Dermis microvascular lymphatic vessel endothelial cell (primary cell): ENCODE measurements around the gene SMIM29. TPM values are rescaled to one million over a fixed set of nuclear protein-coding genes. Genes with fewer than 3 reads are reported as not detected.
"Not testable (repeated sequence)": the region's sequence is repeated elsewhere in the genome, so short reads cannot be mapped to it uniquely, and the experiment has no call there.

Source experiments
- DNase-seq, 2 donors: peaks; one replicate each; pipeline versions ENCODE4 v3.0.0 to v3.0.0-alpha.2; 2010; ENCODE audit warnings: low read depth in 2 of 2
- total RNA-seq: library from RNA; depleted of rRNA; stranded (reverse); fragments of >200 nt; gene quantifications from 2 replicates; pipeline ENCODE4 v1.2.1, GENCODE V29; 2014

The SMIM29 gene
- total RNA-seq, result 18.0 and 19.8 TPM in 2 replicates

DNA sequence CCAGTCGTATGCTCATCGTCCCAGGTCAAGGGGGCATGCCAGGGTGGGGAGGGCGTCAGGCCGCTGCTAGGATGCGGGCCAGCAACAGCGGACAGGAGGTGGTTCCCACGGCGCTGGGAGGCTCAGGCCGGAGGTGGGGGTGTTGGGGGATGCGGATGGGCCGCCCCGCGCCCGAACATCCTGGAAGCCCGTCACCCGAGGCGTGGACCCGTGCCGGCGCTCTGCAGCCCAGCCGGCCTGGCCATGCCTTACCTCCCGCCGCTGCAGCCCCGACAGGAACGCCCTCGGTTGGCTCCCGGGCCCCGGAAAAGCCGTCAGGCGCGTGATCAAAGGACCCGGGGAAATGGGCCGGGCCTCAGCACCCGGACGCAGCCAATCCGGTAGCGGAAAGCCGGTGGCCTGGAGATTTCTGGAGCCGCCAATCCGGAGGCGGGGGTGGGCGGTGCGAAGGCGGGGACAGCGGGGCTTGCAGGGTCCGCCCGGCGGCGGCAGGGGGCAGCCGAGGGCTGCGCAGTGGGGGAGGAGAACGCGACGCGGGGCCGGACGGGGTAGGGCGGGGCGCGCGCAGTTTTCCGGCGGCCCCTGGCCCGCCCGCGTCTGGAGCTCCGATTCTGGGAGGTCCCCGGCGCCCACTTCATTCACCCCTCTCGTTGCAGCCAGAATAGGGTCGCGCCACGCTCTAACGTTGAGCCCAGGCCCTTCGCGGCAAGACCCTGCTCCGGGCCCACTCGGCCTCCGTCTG is at the start of gene SMIM29:
TSS of gene SMIM29 (minus strand) at position 280 of the 742 bp plus-strand sequence. CDS start 1,215 bp downstream, outside the sequence.
- DNase-seq, result peak; percentile 71 to 93

DNA sequence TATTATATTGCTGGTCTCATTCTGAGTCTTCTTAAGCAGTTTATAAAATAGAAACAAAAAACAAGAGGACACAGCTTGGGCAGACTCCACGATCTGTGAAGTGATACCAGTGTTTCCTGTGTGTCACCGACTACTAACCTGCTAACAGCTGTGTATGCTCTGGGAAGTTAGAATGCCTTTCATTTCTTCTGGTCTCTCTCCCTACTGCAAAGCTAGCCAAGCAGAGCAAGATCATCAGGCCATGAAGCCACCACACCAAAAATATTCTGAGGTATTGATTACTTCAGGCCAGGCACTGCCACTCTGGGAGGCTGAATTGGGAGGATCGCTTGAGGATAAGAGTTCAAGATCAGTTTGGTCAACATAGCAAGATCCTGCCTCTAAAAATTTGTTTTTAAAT is 46.9 kb upstream of the SMIM29 start:
- DNase-seq, result peak in 1 of 2 donors; percentile 42

DNA sequence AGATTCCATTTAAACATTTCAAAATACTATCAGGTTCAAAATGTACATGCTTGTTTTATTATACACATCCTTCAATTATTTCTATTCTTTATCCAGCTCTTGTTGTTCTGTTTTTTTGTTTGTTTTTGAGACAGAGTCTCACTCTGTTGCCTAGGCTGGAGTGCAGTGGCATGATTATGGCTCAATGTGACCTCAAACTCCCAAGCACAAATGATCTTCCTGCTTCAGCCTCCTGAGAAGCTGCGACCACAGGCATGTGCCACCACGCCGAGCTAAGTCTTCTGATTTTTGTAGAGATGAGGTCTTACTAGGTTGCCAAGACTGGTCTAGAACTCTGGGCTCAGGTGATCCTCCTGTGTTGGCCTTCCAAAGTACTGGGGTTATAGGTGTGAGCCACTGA is 44.1 kb upstream of the SMIM29 start:
- DNase-seq, result no peak

DNA sequence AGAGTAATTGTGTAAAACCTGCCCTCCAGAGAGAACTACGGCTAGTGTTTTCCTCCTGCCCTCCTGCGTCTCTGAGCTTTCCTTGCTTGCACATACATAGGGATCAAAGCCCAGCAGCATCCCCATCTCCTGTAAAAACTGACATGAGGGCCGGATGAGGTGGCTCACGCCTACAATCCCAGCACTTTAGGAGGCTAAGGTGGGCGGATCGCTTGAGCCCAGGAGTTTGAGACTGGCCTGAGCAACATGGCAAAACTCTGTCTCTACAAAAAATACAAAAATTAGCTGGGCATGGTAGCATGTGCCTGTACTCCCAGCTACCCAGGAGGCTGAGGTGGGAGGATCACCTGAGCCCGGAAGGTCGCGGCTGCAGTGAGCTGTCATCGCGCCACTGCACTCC is 40.3 kb upstream of the SMIM29 start:
- DNase-seq, result no peak

DNA sequence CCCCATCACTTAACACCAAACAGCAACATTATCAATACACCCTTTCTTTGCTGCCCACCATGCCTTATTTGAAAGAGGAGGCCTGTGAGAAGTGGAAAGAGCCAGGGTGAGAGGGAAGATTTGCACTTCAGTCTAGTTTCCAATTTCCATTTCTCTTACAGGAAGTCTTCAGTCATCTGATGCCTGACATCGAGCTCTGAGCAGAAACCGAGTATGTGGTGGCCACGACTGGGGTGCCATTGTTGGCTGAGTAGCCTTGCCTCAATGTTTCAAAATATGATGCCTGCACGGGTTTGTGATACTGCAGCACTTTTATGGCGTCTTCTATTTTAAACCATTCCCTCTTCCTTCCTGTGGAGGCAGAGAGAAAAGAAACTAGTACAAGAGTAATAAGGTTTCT is 39.8 kb upstream of the SMIM29 start:
- no peak for DNase-seq

DNA sequence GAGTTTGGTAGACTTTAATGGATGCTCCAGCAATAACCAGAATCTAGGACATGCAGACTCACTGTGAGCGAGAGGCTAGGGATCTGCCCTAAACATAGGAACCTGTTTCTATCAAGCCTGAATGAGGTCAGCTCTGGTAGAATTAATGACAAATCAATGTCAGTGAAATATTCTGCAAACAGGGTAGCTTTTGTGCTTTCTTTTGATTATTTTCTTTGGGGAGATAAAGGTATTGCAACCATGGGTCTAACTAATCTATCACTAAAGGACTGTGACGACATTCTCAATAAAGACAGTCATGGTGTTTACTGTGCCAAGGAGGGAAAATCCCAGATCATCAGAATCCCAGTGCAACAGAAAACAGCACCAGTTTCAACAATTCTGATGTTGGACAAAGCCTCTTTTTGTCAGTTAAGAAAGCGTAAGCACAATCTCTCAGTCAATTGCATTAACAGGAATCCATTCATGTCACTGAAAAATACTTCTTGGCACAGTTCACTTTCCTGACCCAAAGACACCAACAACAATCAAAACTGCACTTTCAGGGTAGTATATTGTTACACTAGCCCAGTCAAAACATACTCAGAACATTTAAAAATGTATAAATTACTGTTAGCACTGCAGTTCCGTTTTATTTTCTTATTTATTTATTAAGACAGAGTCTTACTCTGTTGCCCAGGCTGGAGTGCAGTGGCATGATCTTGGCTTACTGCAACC is 36.8 kb upstream of the SMIM29 start:
- DNase-seq, result no peak

DNA sequence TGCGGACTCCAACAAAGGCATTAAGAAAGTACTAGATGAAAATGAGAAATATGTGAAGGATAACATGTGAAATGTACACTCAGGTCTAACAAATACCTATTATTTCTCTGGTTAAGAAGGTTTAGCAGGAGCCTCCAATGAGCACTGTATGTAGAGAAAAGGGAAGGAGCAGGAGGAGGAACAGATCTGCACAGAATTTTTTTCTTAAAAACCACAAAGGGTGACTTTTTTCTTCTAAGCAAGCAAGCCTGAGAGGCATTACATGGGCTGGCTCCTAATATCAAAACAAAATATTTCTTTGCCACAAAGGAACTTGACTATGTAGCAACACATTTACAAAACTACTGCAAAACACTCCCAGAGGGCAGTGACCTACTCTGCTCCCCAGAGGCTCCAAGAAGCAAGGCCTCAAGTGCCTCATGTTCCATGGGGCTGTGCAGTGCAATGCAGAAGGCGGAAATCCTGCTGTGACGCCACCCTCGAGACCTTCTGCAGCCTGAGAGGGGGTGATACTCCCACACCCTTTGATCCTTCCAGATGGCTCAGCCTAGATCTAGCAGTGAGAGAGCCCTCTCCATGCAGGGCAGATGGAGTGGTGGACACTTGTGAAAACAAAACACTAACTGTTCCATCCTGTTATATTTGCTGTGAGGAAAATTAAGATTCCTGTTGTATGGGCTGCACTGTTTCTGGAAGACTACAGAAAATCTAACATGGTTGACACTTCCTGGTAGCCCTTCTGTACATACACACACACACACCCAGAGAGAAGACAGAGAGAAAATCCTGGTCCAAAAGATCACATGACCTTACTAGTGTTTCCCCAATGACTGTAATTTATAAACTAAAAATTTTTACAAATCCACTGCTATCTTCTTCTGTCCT is 36.0 kb upstream of the SMIM29 start:
- no peak for DNase-seq

DNA sequence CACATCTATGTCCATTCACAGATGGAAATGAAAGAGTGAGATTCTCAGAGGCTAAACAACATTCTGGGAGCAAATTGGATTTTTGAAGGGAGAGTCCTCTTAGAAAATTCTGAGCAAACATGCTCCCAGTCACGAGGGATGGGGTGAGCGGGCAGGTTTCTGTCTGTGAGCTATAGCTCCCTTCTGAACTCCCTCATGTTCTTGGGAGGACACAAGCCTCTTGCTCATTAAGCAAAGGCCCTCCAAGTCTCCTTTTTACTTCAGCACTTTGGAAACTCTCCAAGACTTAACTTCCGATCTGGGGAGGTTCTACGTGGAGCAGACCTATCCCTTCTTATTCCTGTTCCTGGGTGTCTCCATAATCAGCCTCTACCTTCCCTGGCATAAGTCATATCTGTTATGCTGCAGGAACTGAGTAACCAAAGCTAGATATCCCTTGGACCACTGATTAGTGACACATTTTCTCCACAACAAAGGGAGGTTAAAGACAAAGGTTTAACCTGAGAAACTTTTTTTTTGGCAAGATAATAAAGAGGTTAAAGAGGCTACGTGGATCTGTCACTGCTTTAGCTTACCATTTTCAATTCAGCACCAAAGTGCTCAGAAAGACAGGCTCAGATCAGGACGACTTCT is 33.0 kb upstream of the SMIM29 start:
- DNase-seq, result no peak

DNA sequence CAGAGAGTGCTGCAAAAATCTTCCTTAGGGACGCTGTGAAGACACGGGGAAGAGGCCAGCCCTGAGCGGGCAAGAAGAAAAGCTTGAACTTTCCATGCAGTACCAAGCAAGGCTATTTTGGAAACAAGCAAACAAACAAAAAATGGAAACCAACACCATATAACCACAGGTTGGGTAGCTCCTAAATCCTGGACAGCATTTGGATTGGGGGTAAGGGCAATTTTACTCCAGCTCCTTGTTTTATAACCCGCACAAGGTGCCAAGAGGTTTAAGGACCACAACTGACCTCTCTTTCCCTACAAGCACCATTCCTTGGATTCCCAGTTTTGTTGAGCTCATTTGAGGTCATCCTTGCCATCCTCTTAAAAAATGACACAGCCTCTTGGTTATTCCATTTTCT is 31.4 kb upstream of the SMIM29 start:
- DNase-seq, result no peak

DNA sequence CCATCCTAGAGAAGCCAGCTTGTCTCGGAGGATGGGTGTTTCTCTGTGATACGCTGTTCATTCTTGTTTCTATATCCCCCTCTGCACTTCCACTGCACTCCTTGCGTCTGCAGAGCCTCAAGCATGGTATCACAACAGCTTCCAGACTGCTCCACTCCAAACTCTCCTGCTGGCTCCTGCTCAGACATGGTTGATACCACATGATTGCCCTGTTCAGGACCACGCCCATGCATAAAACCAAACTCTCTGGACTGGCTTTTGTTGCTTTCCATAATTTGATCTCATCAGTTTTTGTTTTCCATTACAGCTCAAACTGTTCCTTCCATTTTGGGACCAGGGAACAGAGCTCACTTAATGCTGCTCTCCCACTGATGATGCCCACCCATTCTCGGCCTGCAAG is 30.0 kb upstream of the SMIM29 start:
- DNase-seq, result no peak

DNA sequence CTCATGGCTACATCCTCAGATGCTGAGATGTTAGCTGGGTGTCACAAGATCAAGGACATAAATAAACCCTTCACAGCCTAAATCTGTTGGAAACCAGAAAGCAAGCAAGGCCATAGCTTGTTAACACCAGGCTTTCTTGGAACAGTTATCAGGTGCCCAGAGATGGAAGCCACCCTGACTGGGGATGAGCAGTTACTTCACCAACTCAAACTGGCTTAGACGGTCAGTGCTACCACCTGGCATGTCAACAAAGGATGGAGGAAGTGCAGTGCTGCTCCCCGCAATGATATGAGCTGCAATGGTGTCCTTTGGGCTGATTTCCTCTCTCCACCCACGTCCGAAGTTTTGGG is 28.9 kb upstream of the SMIM29 start:
- no peak for DNase-seq

DNA sequence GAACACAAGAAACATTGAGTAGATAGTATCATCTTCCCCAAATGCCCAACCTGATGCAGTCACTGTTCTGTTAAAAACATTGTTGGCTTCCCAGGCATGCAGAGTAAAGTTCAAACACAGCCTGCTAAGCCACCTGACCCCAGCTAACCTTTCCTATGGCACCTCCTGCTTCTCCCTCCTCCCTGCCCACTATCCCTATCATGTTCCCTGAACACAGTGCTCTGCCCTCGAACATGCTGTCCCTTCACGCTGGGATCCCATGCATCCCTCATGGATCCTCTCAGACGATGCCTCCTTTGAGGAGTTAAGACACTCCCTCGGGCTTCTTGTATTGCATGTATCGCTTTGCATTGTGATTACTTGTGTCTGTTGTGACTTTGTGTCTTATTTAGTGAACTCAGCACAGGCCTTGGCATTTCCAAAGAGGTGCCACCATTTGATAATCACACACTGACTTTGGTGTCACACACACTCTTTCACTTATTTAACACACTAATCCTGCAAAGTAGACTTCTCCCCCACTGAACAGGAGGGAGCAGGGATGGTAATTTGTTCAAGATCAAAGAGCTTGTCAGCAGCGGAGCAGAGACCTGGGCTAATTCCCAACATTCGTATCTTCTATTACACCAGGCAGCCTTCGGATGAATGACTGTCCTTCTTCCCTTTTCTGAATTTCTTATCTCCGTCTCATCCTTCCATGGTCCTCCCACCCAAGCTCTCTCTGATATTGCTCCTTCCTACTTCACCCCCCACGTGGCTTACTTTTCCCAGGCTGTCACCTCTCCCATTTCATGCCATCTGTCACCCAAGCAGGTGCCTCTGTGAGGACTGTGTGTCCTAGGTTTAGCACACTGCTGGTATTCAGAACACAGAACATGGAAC is 28.3 kb upstream of the SMIM29 start:
- no peak for DNase-seq

DNA sequence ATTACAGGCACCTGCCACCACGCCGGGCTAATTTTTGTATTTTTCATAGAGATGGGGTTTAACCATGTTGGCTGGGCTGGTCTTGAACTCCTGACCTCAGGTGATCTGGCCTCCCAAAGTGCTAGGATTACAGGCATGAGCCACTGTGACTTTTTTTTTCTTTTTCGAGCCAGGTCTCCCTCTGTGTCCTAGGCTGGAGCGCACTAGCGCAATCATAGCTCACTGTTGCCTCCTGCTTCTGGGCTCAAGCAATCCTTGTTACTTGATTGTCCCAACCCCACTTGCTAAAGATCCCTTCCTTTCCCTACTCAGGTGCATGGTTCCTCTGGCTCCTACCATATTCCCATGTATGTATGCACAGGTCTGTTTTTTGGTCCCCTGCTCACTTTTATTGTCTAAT is 27.4 kb upstream of the SMIM29 start:
- no peak for DNase-seq

DNA sequence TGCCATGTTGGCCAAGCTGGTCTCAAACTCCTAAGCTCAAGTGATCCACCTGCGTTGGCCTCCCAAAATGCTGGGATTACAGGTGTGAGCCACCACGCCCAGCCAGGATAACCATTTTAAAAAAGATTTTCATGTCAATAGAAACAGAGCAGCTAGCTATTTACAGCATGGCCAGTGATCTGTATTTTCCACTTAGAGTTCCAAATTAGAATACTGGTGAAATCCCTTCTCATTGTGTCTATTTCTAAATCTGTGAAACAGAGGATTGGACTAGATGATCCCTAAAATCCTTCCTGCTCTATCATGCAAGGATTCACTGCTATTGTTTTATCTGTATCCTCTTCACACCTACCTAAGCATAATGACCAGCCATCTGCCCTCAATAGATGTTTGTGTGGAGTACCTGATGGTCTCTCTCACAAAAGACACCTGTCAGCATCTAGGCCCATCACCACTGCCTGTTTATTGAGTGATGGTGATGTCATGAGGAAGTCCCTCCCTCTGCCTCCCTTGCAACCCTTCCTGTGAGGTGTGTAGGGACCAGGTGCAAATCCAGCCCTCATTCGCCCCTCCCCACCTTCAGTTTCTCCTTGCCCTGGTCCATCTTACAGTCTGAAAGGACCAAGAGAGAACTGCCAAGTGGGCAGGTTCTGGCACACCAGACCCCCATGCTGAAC is 26.5 kb upstream of the SMIM29 start:
- DNase-seq, result peak in 1 of 2 donors; percentile 29

DNA sequence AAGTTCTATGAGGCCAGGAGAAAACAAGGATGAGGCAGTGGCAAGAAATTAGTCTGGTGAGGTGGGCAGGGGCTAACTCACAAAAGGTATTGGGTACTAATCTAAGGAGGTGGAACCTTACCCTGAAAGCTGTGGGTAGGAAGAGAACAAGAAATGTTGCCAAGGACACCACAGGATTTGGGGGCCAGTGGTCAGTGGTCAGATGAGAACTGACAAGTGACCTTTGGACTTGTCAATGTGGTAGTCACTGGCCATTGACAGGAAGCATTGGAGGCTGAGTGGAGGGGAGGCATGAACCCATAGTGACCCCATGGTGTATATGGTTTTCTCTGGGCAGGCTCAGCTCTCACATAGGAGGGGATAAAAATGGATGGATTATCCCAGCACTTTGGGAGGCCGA is 25.3 kb upstream of the SMIM29 start:
- no peak for DNase-seq

DNA sequence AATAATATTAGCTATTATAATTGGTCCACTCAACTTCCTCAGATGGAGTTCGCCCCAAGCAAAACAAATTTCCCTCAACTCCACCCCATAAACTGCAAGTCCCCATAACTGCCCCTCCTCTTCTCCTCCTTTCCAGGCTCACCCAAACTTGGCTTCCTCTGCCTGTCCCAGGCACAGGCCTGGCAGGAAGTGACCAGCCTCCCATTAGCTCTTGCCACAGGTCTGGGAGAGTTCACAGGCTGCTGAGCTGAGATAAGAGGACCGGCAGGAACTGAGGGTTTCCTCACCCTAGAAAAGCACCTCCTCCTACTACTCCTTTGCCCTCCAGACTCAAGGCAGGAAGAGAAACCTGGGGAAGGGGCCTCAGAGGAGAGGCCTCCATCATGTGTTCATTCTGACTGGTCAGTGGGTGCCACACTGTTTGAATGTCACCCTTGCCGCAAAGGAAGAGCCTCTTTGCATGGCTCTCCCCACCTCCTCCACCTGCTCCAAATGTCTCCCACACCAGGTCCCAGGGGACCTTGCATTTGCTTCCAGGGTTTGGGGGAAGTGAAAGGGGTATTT is 24.5 kb upstream of the SMIM29 start:
- peak; percentile 57 to 94 for DNase-seq

DNA sequence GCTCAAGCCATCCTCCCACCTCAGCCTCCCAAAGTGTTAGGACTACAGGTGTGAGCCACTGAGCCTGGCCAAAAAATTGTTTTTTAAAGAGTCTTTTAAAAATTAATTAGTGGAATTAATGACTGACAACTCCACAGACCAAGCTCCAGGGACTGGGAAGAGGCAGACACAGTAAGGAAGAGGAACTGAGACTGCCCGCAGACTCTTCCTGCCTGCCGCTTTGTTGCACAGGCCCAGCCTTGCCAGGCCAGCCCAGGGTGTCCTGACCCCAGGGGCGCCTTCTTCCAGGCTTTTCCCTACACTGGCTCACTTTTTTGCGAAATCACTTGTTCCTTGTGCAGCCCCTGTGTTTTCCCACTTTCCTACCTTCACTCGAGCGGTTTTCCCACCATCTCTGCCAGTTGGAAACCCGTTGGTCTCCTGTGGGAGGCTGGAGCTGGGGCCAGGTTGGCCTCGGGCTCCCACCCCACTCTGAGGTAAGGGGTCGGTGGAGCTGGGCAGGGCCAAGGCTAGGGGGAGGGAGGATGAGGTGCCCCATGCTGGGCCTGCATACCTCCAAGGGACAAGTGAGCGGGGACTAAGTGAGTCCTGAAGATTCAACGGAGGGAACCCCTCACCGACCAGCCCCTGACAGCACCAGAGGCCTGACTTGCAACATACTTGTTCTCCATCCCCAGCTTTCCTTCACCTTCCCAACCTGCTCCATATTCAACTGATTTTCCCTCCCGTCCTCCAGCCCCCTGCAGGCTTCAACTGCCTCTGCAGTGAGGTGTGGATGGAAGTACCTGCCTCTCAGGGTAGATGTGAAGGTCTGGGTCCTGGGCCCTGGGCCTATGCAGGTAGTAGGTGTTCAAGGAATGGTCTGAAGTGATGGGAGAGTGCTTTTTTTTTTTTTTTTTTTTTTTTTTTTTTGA is 23.5 kb upstream of the SMIM29 start:
- no peak for DNase-seq

DNA sequence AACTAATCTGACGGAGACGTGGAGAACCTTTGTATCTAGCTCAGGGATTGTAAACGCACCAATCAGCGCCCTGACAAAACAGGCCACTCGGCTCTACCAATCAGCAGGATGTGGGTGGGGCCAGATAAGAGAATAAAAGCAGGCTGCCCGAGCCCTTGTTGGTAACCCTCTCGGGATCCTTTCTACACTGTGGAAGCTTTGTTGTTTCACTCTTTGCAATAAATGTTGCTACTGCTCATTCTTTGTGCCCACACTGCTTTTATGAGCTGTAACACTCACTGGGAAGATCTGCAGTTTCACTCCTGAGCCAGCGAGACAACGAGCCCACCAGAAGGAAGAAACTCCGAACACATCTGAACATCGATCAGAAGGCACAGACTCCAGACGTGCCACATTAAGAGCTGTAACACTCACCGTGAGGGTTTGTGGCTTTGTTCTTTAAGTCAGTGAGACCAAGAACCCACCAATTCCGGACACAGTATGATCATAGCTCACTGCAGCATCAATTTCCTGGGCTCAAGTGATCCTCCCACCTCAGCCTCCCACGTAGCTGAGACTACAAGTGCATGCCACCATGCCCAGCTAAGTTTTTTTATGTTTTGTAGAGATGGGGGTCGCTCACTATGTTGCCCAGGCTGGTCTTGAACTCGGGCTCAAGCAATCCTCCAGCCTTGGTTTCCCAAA is 21.0 kb upstream of the SMIM29 start:
- DNase-seq, result not testable (repeated sequence)
